Umbilical cord (tissue), 2 donors: ENCODE data around the gene CDK8. TPM values are rescaled to one million over a fixed set of nuclear protein-coding genes. Genes with fewer than 3 reads are reported as not detected.
"Not testable (repeated sequence)": the region's sequence is repeated elsewhere in the genome, so short reads cannot be mapped to it uniquely, and the experiment has no call there.

Experiments used
- DNase-seq: peaks from one replicate; pipeline ENCODE4 v3.0.0-alpha.2; 2015; ENCODE audit warnings: low spot score
- total RNA-seq: library from RNA; depleted of rRNA; stranded (reverse); fragments of >200 nt; gene quantifications from one replicate; pipeline ENCODE4 v1.2.3, GENCODE V29; 2014; ENCODE audit warnings: low replicate concordance; ENCODE audit not compliant: insufficient read depth

CDK8 gene
- 15.4 TPM for total RNA-seq

GRCh38 chr13:26253787-26254582, at the start of gene CDK8:
TSS of gene CDK8 (plus strand) at chr13:26254129. CDS start at chr13:26254642, 513 bp downstream.
- DNase-seq = peak; percentile 96

DNA sequence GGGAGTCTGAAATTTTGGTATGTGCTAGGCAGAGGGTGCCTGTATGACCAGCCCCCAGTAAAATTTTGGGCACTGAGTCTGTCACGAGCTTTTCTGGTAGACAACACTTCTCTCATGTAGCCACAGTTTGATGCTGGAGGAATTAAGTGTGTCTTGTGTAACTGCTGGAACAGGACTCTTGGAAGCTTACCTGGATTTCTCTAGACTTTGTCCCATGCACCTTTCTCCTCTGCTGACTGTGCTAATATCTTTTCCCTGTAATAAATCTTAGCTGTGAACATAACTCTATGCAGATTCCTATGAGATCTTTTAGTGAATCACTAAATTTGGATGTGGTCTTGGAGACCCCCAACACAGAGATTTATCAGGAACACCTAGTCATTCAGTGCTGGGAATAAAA, 45.6 kb upstream of the CDK8 start:
- no peak for DNase-seq

DNA sequence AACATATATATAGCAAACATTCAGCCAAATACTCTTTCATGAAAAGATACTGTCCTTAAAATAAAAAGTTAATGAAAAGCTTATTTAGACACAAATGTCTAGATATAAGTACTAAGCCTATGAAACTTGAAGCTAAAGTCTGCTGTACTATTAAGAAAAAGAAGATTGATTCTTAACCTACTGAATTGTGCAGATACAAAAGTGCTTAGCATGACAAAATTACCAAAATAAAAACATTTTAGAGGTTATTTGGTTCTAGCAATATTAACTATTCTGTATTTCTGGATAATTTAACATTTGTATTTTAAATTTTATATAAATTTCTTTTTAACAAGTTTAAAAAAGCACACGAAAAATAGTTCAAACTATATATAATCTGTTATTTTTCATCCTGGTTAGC, 40.6 kb upstream of the CDK8 start:
- no peak for DNase-seq

DNA sequence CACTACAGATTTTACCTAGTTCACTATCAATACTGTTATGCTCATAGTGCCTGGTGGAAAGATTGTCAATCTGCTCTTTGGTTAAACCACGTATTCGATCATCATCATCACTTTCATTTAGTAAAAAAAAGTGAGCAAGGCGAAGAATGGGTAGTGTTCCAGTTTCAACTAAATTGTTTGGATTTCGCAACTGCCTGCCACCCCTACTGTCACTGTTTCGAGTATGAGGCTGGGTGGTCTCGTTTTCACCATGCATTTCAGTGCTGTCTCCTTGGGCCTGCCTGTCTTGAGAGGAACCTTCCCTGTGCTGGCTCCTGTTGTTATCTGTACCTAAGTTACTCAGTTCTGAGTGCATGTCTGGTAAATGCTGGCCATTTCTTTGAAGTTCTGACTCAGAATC, 39.9 kb upstream of the CDK8 start:
- no peak for DNase-seq

GRCh38 chr13:26216042-26216441, 37.9 kb upstream of the CDK8 start:
- no peak for DNase-seq

DNA sequence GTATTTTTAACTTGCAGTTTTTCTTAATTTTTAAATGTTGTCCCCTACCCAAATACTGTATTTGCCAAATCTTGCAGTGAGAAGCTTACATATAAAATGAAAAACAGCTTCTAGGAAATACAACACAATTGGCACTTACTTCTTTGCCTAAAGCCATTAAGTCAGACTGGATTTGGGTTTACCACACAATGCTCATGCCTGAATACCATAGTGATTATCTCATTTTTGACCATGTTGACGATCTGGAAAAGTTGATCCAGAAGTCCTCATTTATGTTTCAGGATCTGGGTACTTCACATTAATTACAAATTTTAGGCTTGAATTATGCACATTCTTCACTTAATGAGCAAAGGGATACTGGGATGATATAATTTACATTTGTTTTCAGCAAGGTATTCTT, 34.2 kb upstream of the CDK8 start:
- DNase-seq = no peak

DNA sequence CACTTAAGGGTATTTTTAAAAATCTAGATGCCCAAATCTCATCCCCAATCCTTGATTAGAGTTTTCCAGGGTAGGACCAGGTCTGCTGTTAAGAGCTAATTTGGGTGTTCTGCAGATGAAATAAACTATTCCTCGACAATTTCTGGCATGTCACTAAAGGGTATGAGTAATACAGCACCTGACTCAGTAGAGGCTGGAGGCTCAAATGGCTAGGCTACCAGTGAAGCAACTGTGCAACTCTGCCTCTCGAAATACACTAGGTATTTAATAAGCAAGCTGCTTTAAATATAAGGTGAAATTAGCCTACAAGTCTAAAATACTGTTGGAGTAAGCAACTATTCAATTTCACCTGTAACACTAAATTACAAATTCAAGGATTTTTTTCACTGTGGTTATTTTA, 33.4 kb upstream of the CDK8 start:
- DNase-seq = no peak

DNA sequence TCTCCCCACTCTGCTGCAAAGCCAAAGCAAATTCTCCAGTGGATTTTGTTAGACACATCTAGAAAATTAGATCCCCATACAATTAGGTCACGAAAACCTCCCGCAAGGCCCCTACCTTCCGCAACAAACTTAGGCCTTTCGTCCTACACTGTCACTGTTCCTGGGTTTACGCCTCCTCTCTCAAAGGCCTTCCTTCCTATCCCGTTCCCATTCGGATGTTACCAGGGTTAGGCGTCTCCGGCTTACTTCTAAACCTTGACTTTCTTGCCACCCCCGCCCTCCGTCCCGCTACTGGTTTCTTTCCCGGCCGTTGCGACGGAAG, 32.6 kb upstream of the CDK8 start:
- DNase-seq = no peak

DNA sequence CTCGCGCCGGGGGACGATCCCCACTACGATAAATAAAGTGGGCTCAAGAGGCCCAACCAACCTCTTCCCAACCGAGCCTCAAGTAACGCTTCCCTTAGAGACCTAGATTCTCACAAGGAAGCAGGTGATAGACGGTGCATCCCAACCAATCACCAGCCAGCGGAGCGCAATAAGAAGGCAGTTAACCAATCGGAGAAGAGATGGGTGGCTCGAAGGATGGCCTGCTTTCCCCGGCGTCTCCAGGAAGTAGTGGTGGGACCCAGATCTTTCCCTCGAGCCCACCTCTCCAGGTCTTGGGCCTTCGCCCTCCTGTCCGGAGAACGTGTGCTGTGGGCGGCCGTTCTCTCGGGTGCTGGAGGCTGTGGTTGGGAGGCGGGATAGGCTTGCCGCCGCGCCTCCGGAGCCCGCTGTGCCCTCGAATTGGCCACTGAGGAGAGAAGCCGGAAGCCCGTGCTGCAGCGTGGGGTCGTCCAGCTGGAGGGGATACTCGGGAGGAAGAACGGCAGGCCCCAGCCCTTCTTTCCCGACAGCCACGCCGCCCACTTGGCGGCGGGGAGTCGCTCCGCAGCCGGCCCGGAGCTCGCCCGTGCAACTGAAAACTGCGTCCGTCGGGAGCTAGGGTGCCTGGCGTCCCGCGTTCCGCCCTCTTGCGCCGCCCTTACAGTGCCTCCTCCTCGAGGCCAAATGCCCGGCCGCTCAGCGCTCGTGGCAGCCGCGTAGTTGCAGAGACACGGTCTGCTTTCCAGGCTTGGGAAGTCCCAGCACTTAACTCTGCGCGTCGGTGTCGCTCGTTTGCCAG, 32.0 kb upstream of the CDK8 start, which contains the start of gene RNF6:
TSS of gene RNF6 (minus strand) at position 594 of the 799 bp plus-strand sequence. CDS start 2,665 bp downstream, outside the sequence.
- DNase-seq = peak; percentile 99

GRCh38 chr13:26222520-26223046, 31.3 kb upstream of the CDK8 start:
- DNase-seq = no peak

- no peak for DNase-seq
These were observed 27.9 kb upstream of the CDK8 start for GRCh38 chr13:26225896-26226617.

DNA sequence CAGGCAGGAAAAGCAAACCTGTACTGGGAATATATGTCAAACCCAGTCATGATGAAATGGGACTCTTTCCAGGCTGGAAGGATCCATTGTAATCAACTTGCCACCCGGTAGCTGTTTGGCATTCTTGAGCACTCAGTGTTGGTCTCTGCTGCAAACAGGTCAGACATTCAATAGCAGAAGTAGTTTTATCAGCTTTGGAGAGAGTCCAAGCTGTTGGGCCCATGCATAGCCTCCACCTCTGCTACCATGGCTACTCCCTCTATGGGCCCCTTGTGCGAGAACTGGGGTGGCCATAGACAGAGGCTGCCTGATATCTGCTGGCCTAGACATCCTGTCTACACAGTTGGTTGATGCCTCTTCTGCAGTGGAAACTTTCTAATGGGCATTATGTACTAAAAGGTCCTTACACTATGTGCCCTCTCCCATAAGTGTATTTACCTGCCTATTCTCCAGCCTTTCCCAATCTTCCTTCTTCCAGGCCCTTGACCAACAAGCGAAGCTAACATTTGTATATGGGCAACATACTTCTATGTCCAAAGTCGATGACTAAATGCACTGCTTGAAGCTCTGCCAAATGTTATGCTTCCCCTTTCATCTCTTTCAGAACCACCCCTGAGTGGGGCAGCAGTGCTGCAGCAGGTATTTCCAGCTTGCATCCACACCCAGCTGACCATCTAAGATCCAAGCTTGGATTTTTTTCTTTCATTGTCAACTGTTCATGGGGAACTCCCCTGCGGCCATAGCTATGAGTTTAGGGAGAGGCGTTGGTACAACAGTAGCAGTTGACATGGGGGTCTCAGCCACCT, 26.6 kb upstream of the CDK8 start:
- no peak for DNase-seq

- DNase-seq = no peak
These were observed 25.8 kb upstream of the CDK8 start for GRCh38 chr13:26228096-26228495.

DNA sequence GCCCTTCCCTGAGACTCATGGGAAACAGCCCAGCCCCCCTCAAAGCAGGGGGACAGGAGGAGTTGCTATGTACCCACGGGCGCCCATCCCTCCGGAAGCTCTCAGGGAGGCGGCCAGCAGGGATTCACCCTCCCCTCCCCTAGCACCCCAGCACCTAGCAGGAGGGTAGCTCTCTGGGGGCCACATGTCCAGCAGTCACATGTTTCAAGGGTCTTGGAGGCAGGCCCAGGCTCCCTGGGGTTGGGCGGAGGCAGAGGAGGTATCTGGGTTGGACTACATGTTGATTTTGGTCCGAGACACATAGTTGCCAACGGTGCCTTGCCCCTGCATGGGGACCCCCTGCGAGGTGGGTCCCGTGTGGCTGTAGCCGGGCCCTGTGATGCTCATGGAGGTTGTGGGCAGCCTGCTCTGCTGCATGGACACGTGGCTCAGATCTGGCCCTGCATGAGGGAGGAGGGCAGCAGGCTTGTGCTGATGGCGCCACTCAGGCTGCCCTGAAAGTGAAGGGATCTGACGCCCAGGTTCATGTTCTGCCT, 24.8 kb upstream of the CDK8 start:
- DNase-seq = no peak

DNA sequence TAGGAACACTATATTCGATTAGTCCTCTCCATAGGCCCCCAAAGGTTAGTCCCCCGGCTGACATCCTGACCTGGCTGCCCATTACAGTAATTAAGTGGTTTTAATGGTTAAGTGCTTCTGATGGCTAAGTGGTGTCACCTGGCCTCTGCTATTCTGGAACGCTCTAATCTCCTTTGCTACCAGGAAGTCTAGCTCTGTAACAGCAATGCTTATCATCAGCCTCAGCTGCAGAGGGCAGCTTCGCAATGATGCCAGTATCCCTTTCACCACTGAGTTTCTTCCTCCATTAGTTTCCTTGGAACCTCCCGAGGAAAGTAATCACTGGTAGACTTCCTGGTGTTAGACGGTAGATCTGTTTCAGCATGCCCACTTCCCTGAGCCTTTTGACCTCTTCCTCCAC, 23.2 kb upstream of the CDK8 start:
- no peak for DNase-seq

- no peak for DNase-seq
These were observed 17.6 kb upstream of the CDK8 start for GRCh38 chr13:26236296-26236695.

DNA sequence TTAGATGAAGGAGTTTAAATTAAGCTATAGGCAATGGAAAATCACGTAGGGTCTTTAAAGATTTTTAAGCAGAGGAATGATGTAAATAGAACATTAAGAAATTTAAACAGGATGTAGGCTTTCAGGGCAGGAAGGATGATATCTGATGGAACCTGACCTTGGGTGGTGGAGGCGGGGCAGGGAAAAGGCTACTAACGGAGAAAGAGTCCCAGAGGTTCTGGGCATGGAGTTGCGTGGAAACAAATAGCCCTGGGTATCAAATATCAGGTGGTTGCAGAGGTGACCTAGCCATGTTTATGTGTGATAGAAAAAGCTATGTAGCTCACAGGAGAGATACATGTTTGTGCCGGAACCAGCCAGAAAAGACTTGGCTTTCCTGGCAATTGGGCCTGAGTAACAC, 7.8 kb upstream of the CDK8 start:
- DNase-seq = no peak

DNA sequence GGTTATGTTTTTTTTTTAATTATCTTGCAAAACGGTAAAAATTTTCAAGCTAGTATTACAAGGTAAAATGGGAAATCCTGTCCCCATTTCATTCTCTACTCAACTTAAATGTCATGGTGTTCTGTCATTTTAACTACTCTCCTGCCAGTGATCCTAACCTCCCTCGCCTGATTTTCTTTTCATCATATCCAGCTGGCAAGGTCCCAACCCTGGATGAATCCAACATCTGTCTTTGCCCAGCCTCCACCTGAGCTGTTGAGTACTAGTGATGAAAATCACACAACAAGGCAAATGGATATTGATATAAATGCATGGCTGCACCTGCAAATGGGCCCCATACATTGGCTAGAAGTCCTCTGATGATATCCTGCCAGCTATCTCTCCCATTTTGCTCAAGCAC, 6.9 kb upstream of the CDK8 start:
- DNase-seq = no peak

DNA sequence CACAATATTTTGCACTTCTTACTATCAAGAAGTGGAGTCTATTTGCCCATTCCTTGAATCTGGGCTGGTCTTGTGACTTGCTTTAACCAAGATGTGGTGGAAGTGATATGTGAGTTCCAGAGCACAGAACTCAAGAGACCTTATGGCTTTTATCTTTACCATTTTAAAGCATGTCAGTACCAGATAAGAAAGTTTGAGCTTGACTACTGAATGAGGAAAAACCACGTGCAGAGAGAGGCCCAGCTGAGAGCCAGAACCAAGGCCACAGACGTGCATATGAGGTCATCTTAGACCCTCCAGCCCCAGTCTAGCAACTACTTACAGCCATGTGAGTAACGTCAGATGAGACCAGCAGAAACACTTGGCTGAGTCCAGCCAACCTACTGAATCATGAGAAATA, 6.3 kb upstream of the CDK8 start:
- no peak for DNase-seq

GRCh38 chr13:26249551-26249950, 4.4 kb upstream of the CDK8 start:
- DNase-seq = no peak

- not testable (repeated sequence) for DNase-seq
These were observed 1.9 kb upstream of the CDK8 start for GRCh38 chr13:26252006-26252405.
